Vagina (tissue), 2 donors: ENCODE results near the gene WDR1.

ENCODE experiments used
- POLR2A ChIP-seq, 2 donors: fragments of 450-650 bp; IDR thresholded peaks; one replicate each; pipeline ENCODE4 v1.6.1; 2017; ENCODE audit warnings: antibody characterized with exemption in 2 of 2, mild to moderate bottlenecking in 2 of 2, moderate library complexity in 2 of 2
- POLR2AphosphoS5 ChIP-seq, 2 donors: sonication (generic); formaldehyde crosslinking; IDR thresholded peaks; one replicate each; pipeline ENCODE4 v1.9.0; 2017; ENCODE audit warnings: antibody characterized with exemption in 2 of 2, mild to moderate bottlenecking in 2 of 2, low read depth in 1 of 2; ENCODE audit not compliant: insufficient read depth in 1 of 2
- TF ChIP-seq, protein P1 (sequence below), 3 experiments: fragments of 450-650 bp in 2 of 3; fragments of 200-600 bp in 1 of 3; sonication (generic) in 1 of 3; IDR thresholded peaks; one replicate each; pipeline ENCODE4 v1.5.1; 2017 to 2019; ENCODE audit warnings: antibody characterized with exemption in 3 of 3, mild to moderate bottlenecking in 2 of 3, moderate library complexity in 2 of 3

DNA sequence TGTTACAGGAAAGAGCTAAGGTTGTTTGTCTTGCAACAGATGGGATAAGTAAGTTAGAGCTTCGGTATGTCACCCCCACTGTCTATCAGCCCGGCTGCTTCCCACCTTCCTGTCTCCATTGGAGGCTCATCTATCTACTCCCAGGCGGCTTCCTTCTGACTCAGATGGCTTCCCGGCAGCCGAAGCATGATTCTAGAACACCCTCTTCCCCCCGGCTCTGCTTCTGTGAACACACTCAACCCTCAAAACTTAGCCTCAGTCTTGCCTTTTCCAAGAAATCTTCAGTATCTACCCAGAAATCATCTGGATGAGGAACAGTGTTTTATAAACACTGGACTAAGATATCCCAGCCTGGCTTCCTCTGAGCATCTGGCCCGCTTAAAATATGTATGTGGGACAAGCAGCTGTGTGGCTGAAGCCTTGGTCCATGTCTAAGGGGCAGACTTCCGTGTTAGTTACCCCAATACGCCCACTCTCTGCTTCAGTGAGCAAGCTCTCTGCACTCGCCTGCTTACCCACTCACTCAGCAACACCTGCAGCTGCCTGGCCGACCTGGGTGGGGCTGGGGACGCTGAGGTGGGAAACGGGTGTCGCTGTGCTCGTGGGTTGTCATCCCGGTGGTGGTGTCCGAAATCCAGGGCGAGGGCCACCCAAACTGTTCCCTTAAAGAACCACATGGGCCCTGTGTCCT lies 83.3 kb downstream of the WDR1 start:
- TF ChIP-seq, protein P1, sequence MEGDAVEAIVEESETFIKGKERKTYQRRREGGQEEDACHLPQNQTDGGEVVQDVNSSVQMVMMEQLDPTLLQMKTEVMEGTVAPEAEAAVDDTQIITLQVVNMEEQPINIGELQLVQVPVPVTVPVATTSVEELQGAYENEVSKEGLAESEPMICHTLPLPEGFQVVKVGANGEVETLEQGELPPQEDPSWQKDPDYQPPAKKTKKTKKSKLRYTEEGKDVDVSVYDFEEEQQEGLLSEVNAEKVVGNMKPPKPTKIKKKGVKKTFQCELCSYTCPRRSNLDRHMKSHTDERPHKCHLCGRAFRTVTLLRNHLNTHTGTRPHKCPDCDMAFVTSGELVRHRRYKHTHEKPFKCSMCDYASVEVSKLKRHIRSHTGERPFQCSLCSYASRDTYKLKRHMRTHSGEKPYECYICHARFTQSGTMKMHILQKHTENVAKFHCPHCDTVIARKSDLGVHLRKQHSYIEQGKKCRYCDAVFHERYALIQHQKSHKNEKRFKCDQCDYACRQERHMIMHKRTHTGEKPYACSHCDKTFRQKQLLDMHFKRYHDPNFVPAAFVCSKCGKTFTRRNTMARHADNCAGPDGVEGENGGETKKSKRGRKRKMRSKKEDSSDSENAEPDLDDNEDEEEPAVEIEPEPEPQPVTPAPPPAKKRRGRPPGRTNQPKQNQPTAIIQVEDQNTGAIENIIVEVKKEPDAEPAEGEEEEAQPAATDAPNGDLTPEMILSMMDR (IDR thresholded peaks at IDR 0.05): no peak
- TF ChIP-seq POLR2A (IDR thresholded peaks at IDR 0.05) (no peak), POLR2AphosphoS5 (IDR thresholded peaks at IDR 0.05; ENCODE audit: insufficient read depth in 1 of 2, low read depth in 1 of 2) (no peak)
